ENCODE measurements around the gene GNG3. TPM values are rescaled to one million over a fixed set of nuclear protein-coding genes. Genes with fewer than 3 reads are reported as not detected.

The GNG3 gene
- total RNA-seq, 2 donors from 2014 or later: not detected

DNA sequence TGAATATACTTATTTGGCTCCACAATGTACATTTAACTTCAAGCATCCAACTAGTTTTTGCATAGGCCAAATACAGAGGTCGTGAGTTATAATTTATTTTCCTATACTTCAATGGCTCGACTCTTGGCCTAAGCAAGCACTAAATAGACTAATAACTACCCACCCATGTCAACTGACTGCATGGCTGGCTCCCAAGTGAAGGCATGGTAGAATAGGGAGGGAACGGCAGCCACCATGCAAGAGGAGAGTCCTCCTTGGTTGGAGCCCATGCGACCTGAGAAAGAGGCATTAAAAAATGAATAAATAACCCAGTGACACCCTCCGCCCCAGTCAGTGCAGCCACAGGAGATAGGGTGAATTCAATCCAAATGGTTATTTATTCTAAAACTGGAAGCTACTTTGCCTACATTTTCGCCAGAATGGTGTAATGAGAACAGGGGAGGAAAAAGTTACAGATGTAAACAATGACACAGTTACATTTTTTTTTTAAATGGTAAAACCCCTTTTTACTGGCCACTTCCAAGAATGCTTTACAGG is 4.9 kb downstream of the GNG3 start:
- peaks cover 16% of the 10 kb centered on the region for H3K4me1 ChIP-seq (replicated peaks)
- no peak overlapping the region for H3K4me3 ChIP-seq
- WGBS: 72% methylated on average over 6 of the region's 6 CpGs
- no peaks in the 10 kb centered on the region for H3K9me3 ChIP-seq
- intact Hi-C loops (cut with DNase I): no loop called here
- peak overlapping the region in 1 of 2 donors; percentile 27 for H3K27ac ChIP-seq
- no peak for TF ChIP-seq POLR2AphosphoS5 (IDR thresholded peaks at IDR 0.05)
- TF ChIP-seq POLR2A (IDR thresholded peaks at IDR 0.05): no peak
- TF ChIP-seq, protein P1, sequence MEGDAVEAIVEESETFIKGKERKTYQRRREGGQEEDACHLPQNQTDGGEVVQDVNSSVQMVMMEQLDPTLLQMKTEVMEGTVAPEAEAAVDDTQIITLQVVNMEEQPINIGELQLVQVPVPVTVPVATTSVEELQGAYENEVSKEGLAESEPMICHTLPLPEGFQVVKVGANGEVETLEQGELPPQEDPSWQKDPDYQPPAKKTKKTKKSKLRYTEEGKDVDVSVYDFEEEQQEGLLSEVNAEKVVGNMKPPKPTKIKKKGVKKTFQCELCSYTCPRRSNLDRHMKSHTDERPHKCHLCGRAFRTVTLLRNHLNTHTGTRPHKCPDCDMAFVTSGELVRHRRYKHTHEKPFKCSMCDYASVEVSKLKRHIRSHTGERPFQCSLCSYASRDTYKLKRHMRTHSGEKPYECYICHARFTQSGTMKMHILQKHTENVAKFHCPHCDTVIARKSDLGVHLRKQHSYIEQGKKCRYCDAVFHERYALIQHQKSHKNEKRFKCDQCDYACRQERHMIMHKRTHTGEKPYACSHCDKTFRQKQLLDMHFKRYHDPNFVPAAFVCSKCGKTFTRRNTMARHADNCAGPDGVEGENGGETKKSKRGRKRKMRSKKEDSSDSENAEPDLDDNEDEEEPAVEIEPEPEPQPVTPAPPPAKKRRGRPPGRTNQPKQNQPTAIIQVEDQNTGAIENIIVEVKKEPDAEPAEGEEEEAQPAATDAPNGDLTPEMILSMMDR (IDR thresholded peaks at IDR 0.05): no peak
- H3K36me3 ChIP-seq: peaks cover 9 to 15% of the 10 kb centered on the region in 2 donors
- DNase-seq (ENCODE audit: low spot score): no peak
- H3K27me3 ChIP-seq (replicated peaks; ENCODE audit: insufficient read depth): no peaks in the 10 kb centered on the region

DNA sequence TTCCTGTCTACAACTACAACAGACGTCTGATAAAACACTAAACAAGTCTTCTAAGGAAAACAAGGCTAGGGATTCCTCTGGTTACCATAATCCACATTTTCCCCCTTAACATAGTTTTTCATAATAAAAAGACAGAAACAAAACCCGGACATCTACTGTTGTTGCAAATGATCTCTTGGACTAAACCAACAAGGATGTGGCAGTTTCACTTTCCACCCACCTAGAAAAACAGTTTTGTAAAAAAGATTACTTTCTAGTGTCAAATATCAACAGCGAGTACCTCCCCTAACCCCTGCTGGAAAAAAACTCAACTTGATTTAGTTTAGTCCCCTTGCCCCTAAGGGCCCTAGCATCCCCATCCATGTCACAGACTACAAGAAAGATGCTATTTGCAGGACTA is 5.4 kb downstream of the GNG3 start:
- H3K27me3 ChIP-seq (replicated peaks; ENCODE audit: insufficient read depth): no peaks in the 10 kb centered on the region
- no peak for DNase-seq (ENCODE audit: low spot score)
- TF ChIP-seq, protein P1 (IDR thresholded peaks at IDR 0.05): no peak
- TF ChIP-seq POLR2AphosphoS5 (IDR thresholded peaks at IDR 0.05) (no peak), POLR2A (IDR thresholded peaks at IDR 0.05) (no peak)
- H3K36me3 ChIP-seq: peaks cover 9 to 15% of the 10 kb centered on the region in 2 donors
- intact Hi-C loops (cut with DNase I): no loop called here
- H3K27ac ChIP-seq: peak overlapping the region in 1 of 2 donors; percentile 27
- peaks cover 16% of the 10 kb centered on the region for H3K4me1 ChIP-seq (replicated peaks)
- no peak overlapping the region for H3K4me3 ChIP-seq
- WGBS: 49% methylated on average over 3 of the region's 3 CpGs
- no peaks in the 10 kb centered on the region for H3K9me3 ChIP-seq

DNA sequence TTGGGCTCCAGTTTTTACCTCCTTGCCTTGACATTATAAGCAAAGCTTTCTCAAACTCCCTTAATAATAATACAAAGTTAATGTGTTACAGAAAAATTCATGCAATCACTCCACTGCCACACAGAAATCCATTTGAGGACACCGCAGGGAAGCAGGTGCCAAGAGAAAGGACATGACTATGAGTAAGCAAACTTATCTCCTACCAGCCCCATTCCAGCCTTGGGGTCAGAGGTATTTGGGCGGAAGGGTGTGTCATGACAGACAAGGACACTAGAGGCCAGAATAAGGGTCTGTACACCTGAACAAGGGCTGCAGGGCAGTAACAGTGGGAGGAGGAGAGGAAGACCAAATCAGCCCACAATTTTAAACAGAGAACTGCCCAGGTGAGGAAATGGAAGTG is 5.9 kb downstream of the GNG3 start:
- DNase-seq (ENCODE audit: low spot score): no peak
- WGBS: 88% methylated on average over 2 of the region's 2 CpGs
- Histone ChIP-seq H3K4me3 (no peak overlapping the region), H3K27me3 (replicated peaks; ENCODE audit: insufficient read depth) (no peaks in the 10 kb centered on the region), H3K9me3 (no peaks in the 10 kb centered on the region), H3K4me1 (replicated peaks) (peaks cover 15% of the 10 kb centered on the region), H3K27ac (peak overlapping the region in 1 of 2 donors; percentile 15), H3K36me3 (peaks cover 9 to 15% of the 10 kb centered on the region in 2 donors)
- TF ChIP-seq POLR2AphosphoS5 (IDR thresholded peaks at IDR 0.05): no peak
- TF ChIP-seq, protein P1 (IDR thresholded peaks at IDR 0.05): no peak
- TF ChIP-seq POLR2A (IDR thresholded peaks at IDR 0.05): no peak
- intact Hi-C loops (cut with DNase I): no loop called here

DNA sequence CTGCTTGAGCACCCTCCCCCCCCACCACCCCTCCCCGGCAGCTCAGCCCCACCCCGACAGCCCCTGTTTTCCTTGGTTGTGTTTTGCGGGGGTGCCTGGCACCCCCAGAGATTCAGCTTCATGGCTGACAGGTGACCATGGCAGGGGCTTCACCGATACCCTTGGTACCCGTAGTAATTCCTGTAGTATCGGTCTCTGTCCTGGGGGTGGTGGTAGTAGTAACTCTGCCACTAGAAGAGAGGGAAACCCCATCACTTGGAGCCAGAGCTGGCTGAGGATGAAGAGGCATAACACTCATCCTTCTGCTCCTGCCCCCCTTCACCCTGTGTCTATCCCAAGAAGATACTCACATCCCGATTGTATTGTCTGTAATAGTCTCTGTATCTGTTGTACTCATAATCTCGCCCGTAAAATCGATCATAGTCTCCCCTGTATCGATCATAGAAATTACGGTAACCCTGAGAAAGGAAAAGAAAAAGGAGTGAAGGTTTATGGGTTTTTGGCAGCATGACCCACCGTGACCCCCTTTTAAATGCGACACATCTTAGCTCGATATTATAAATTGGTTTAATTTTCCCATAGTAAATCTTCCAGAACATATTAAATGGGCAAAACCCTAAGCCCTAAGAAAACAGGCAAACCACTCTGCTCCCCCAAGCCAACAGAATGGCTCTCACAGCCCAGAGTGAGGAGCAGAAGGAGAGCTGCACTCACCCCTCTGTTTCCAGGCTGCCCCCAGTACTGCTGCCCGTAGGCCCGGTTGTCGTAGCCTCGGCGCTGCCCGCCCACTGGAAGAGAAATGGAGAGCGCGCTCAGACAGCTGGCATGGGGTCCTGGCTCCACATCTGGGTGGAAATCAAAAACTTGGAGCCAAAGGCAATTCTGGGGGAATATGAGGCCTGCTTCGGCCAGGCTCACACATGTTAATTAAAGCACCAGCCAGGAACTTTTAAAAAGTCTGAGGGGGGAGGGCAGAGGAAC is 8.0 kb downstream of the GNG3 start:
- Histone ChIP-seq H3K4me3 (no peak overlapping the region), H3K9me3 (no peaks in the 10 kb centered on the region), H3K4me1 (replicated peaks) (peaks cover 8% of the 10 kb centered on the region), H3K27ac (peak overlapping the region in 1 of 2 donors; percentile 69), H3K27me3 (replicated peaks; ENCODE audit: insufficient read depth) (no peaks in the 10 kb centered on the region), H3K36me3 (peaks cover 15% of the 10 kb centered on the region in 2 donors)
- TF ChIP-seq, protein P1 (IDR thresholded peaks at IDR 0.05): no peak
- TF ChIP-seq POLR2AphosphoS5 (IDR thresholded peaks at IDR 0.05): no peak
- TF ChIP-seq POLR2A (IDR thresholded peaks at IDR 0.05): no peak
- WGBS: 90% methylated on average over 24 of the region's 24 CpGs
- intact Hi-C loops (cut with DNase I): no loop called here
- no peak for DNase-seq (ENCODE audit: low spot score)

All from prostate gland (tissue), 2 donors.